Karpas-422 (cell line): Measurements from ENCODE around the gene WASL. TPM values are rescaled to one million over a fixed set of nuclear protein-coding genes. Genes with fewer than 3 reads are reported as not detected.
A peak's percentile ranks its signal among the peaks of the same experiment; 100 is the strongest.

Experiments
- DNase-seq: peaks from one replicate; pipeline ENCODE4 v3.0.0-alpha.2; 2015
- H2AFZ ChIP-seq: fragments of 200-600 bp; sonication (generic); 2 replicates; pipeline ENCODE4 v1.6.1; 2014; ENCODE audit warnings: antibody characterized with exemption, low read length, mixed read lengths
- H3K27ac ChIP-seq: fragments of 200-600 bp; sonication (generic); 2 replicates; pipeline ENCODE4 v1.5.1; 2014; ENCODE audit warnings: mild to moderate bottlenecking, low read length, moderate library complexity
- H3K27me3 ChIP-seq: fragments of 200-600 bp; sonication (generic); 2 replicates; pipeline ENCODE4 v1.6.1; 2014; ENCODE audit warnings: low read length, mixed read lengths
- H3K36me3 ChIP-seq: fragments of 200-600 bp; sonication (generic); 2 replicates; pipeline ENCODE4 v1.6.1; 2014; ENCODE audit warnings: low read length, mixed read lengths; ENCODE audit not compliant: insufficient read depth
- H3K4me1 ChIP-seq: fragments of 200-600 bp; sonication (generic); 2 replicates; pipeline ENCODE4 v1.6.1; 2014; ENCODE audit warnings: mild to moderate bottlenecking, low read length, mixed read lengths
- H3K4me2 ChIP-seq: fragments of 200-600 bp; sonication (generic); 2 replicates; pipeline ENCODE4 v1.6.1; 2014; ENCODE audit warnings: low read length, low read depth, mild to moderate bottlenecking; ENCODE audit not compliant: poor library complexity, severe bottlenecking
- H3K4me3 ChIP-seq: fragments of 200-600 bp; sonication (generic); 2 replicates; pipeline ENCODE4 v1.5.1; 2014; ENCODE audit warnings: mild to moderate bottlenecking, antibody characterized with exemption, low read length, mixed read lengths
- H3K79me2 ChIP-seq: fragments of 200-600 bp; sonication (generic); 2 replicates; pipeline ENCODE4 v1.6.1; 2014; ENCODE audit warnings: mild to moderate bottlenecking, low read length, mixed read lengths
- H3K9ac ChIP-seq: fragments of 200-600 bp; sonication (generic); 2 replicates; pipeline ENCODE4 v1.6.0; 2014; ENCODE audit warnings: low read length
- H3K9me2 ChIP-seq: fragments of 200-600 bp; sonication (generic), shearing (Covaris generic); replicated peaks from 2 replicates; pipeline ENCODE4 v1.6.0; 2014; ENCODE audit warnings: mild to moderate bottlenecking, low read length, moderate library complexity; ENCODE audit not compliant: insufficient read depth
- H3K9me3 ChIP-seq: fragments of 300-700, 200-600 bp; sonication (generic); 2 replicates; pipeline ENCODE4 v1.6.1; 2014; ENCODE audit warnings: low read length, mixed read lengths
- H4K20me1 ChIP-seq: fragments of 200-600 bp; sonication (generic); 2 replicates; pipeline ENCODE4 v1.6.1; 2014; ENCODE audit warnings: mild to moderate bottlenecking, antibody characterized with exemption, low read length, low read depth; ENCODE audit not compliant: insufficient read depth
- total RNA-seq: library from RNA; depleted of rRNA; stranded (reverse); fragments of >200 nt; shearing (Covaris generic); gene quantifications from 2 replicates; pipeline ENCODE4 v1.2.3, GENCODE V29; 2014; ENCODE audit warnings: low replicate concordance

WASL gene
- total RNA-seq, 1 experiment from 2014 or later = 12.1 TPM

DNA sequence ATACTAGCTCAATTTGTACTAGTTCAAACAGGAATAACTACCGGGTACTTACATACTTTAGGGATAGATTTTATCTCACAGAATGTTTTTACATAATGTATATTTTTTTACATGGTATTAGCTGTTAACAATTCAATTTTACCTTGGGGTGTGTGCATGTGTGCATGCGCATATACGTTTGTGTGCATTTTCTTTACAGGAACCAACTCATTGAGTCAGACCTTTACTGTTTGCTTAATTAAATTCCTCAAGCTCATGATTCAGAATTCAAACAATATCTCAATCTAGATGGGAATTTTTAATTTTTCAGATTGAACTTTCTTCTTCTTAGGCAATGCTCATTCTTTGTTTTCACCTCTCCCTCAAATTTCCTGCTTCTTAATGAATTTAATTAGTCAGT, 24.7 kb upstream of the WASL start:
- Histone ChIP-seq H3K4me3 (no peak overlapping the region), H3K9ac (no peak overlapping the region), H3K4me2 (no peak overlapping the region), H3K4me1 (peaks cover 8% of the 10 kb centered on the region; the same call in 1 of the 2 replicates), H3K36me3 (no peaks in the 10 kb centered on the region), H3K27me3 (no peaks in the 10 kb centered on the region), H3K9me3 (no peaks in the 10 kb centered on the region), H2AFZ (no peak overlapping the region), H4K20me1 (no peaks in the 10 kb centered on the region), H3K9me2 (no peaks in the 10 kb centered on the region), H3K79me2 (no peaks in the 10 kb centered on the region), H3K27ac (no peak overlapping the region)
- no peak for DNase-seq

DNA sequence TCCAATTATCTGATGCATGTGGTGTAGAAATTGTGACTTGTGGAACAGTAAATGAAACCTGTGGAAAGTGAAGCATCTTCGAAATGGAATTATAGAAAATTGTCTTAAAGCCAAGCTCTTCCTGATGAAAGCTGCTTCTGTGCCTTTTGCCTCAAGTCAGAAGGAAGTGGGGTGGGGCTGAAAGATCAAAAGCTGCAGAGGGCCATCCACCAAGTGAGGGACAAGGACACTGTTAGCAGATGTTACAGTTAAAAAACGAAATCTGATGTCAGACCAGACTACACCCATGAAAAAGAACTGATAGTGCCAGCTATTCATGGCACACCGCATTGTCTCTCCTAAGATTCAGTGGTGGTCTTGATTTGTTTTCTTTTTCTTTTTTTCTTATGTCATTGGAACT, 23.8 kb upstream of the WASL start:
- H3K36me3 ChIP-seq = no peaks in the 10 kb centered on the region
- no peak overlapping the region for H3K4me3 ChIP-seq

DNA sequence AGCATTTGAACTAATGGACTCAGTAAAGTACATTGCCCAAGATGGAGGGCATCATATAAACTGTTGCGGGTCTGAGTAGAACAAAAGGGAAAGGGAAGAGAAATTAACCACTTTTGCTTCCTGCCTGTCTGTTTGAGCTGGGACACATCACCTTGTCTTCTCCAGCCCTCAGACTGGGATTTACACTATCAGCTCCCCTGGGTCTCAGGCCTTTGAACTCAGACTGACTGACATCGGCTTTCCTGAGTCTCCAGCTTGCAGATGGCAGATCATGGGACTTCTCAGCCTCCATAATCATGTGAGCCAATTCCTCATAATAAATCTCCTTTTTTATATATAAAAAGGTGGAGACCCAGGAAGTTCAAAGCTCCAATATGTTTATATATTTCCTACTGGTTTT, 23.0 kb upstream of the WASL start:
- H4K20me1 ChIP-seq = no peaks in the 10 kb centered on the region
- H3K4me2 ChIP-seq = no peak overlapping the region

More for the DNA sequence above, 23.8 kb upstream of the WASL start:
- H3K9ac ChIP-seq = no peak overlapping the region
- no peak overlapping the region for H2AFZ ChIP-seq
- H4K20me1 ChIP-seq = no peaks in the 10 kb centered on the region
- H3K4me1 ChIP-seq = peaks cover 8% of the 10 kb centered on the region; the same call in 1 of the 2 replicates
- no peaks in the 10 kb centered on the region for H3K9me2 ChIP-seq
- no peak overlapping the region for H3K27ac ChIP-seq
- no peaks in the 10 kb centered on the region for H3K9me3 ChIP-seq
- no peaks in the 10 kb centered on the region for H3K27me3 ChIP-seq
- no peak for DNase-seq
- H3K79me2 ChIP-seq = no peaks in the 10 kb centered on the region
- H3K4me2 ChIP-seq = no peak overlapping the region

DNA sequence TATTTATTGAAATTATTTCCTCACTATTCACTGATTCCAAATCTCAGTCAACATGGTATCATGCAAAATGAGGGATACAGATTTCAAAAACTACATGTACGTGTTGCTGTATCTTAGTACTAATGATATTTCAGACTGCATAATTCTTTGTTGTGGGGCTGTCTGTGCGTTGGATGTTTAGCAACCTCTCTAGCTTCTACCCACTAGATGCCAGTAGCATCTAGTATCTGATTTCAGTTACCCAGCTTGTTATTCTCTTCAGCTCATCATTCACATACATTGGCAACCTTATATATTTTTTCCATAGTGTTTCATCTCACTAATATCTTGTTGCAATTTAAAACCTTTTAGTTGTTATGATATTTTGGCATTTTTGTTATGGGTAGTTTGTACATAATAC, 22.5 kb upstream of the WASL start:
- peaks cover 8% of the 10 kb centered on the region; the same call in 1 of the 2 replicates for H3K4me1 ChIP-seq
- no peaks in the 10 kb centered on the region for H3K79me2 ChIP-seq
- H3K36me3 ChIP-seq = no peaks in the 10 kb centered on the region
- no peak overlapping the region for H3K4me3 ChIP-seq
- H3K27ac ChIP-seq = no peak overlapping the region
- H4K20me1 ChIP-seq = no peaks in the 10 kb centered on the region
- no peak overlapping the region for H3K9ac ChIP-seq
- H3K9me3 ChIP-seq = no peaks in the 10 kb centered on the region
- H3K27me3 ChIP-seq = no peaks in the 10 kb centered on the region
- H3K9me2 ChIP-seq = no peaks in the 10 kb centered on the region
- no peak for DNase-seq
- H2AFZ ChIP-seq = peak overlapping the region; percentile 24
- no peak overlapping the region for H3K4me2 ChIP-seq

More for the DNA sequence above, 23.0 kb upstream of the WASL start:
- Histone ChIP-seq H3K9me3 (no peaks in the 10 kb centered on the region), H3K4me1 (peaks cover 8% of the 10 kb centered on the region; the same call in 1 of the 2 replicates), H3K9ac (no peak overlapping the region), H3K36me3 (no peaks in the 10 kb centered on the region), H3K79me2 (no peaks in the 10 kb centered on the region), H3K4me3 (no peak overlapping the region), H2AFZ (no peak overlapping the region), H3K27ac (no peak overlapping the region), H3K27me3 (no peaks in the 10 kb centered on the region), H3K9me2 (no peaks in the 10 kb centered on the region)
- DNase-seq = no peak

DNA sequence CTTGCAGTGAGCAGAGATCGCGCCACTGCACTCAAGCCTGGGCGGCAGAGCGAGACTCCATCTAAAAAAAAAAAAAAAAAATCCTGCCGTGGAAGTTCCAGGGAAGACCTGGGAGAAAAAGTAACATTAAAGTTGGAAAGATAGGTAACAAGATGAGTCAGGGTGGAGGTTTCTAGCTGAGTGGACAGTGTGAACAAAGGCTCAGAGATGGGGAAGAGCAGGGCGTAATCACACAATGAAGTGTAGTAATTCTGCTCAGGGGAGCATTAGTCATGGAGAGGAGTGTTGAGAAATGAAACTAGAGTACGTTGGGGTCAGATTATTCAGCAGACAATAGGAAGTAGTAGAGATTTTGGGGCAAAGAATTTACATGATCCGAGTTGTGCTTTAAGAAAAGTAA, 21.6 kb upstream of the WASL start:
- Histone ChIP-seq H3K4me3 (peak overlapping the region; percentile 39), H3K27me3 (no peaks in the 10 kb centered on the region), H2AFZ (peak overlapping the region; percentile 24), H4K20me1 (no peaks in the 10 kb centered on the region), H3K36me3 (no peaks in the 10 kb centered on the region), H3K27ac (no peak overlapping the region), H3K4me2 (peak overlapping the region; percentile 57), H3K4me1 (peaks cover 8% of the 10 kb centered on the region; the same call in 1 of the 2 replicates), H3K9me2 (no peaks in the 10 kb centered on the region), H3K79me2 (no peaks in the 10 kb centered on the region), H3K9ac (peak overlapping the region; percentile 44; the same call in 1 of the 2 replicates), H3K9me3 (no peaks in the 10 kb centered on the region)
- peak; percentile 56 for DNase-seq

DNA sequence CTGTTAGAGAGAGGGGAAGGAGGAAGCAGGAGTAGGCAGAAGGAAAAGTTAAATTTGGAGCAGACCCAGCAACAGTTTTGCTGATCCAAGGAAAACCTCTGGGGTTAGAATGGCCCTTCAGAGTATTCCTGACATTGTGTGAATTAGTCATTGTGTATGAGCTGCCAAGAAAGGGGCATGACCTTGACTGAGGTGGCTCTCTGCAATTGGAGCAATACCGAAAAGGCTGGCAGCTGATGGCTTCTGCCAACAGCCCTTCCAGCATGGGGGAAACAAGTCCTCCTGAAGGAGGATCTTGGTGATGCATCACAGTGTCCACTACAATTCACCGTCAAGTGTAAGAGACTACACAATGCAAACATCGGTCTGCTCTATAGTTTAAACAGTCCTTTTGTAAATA, 20.6 kb upstream of the WASL start:
- DNase-seq = no peak
- Histone ChIP-seq H3K27me3 (no peaks in the 10 kb centered on the region), H4K20me1 (no peaks in the 10 kb centered on the region), H3K4me1 (peaks cover 8% of the 10 kb centered on the region; the same call in 1 of the 2 replicates), H3K4me3 (no peak overlapping the region), H3K36me3 (no peaks in the 10 kb centered on the region), H3K79me2 (no peaks in the 10 kb centered on the region), H3K4me2 (no peak overlapping the region), H3K9me2 (no peaks in the 10 kb centered on the region), H2AFZ (no peak overlapping the region), H3K9me3 (no peaks in the 10 kb centered on the region), H3K9ac (no peak overlapping the region), H3K27ac (no peak overlapping the region)

DNA sequence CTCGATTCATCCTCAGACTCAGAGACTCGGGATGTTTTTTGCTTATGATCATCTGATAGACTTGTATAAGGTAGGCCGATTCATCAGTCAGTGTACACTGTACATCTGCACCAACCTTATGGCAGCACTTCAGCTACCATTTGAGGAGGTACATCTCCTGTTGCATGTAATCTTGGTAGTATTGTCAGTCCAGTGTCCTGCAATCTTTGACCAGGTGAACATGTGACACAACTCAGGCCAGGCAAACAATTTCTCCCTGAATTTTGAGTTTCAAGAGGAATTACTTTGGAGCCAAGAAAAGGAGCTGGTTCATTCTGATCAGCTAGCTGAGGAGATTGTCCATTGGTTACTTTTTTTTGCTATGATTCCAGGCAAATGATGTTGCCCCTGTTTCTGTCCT, 19.7 kb upstream of the WASL start:
- Histone ChIP-seq H4K20me1 (no peaks in the 10 kb centered on the region), H3K9me2 (no peaks in the 10 kb centered on the region), H3K4me3 (no peak overlapping the region), H3K9me3 (no peaks in the 10 kb centered on the region), H3K4me2 (no peak overlapping the region), H3K27me3 (no peaks in the 10 kb centered on the region), H3K79me2 (no peaks in the 10 kb centered on the region), H3K9ac (no peak overlapping the region), H3K4me1 (peaks cover 8% of the 10 kb centered on the region; the same call in 1 of the 2 replicates), H2AFZ (no peak overlapping the region), H3K27ac (no peak overlapping the region), H3K36me3 (no peaks in the 10 kb centered on the region)
- DNase-seq = no peak

DNA sequence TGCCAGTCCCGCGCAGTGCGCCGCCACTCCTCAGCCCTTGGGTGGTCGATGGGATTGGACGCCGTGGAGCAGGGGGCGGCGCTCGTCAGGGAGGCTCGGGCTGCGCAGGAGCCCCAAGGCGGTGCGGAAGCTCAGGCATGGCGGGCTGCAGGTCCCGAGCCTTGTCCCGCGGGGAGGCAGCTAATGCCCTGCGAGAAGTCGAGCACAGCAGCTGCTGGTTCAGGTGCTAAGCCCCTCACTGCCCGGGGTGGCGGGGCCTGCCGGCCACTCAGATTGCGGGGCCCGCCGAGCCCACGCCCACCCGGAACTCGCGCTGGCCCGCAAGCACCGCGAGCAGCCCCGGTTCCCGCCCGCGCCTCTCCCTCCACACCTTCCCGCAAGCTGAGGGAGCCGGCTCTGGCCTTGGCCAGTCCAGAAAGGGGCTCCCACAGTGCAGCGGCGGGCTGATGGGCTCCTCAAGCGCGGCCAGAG, 14.4 kb upstream of the WASL start:
- Histone ChIP-seq H3K9me3 (no peaks in the 10 kb centered on the region), H3K9ac (no peak overlapping the region), H3K79me2 (no peaks in the 10 kb centered on the region), H2AFZ (no peak overlapping the region), H3K4me3 (no peak overlapping the region), H3K4me1 (no peaks in the 10 kb centered on the region), H3K27ac (no peak overlapping the region), H3K36me3 (no peaks in the 10 kb centered on the region), H3K4me2 (no peak overlapping the region), H3K27me3 (no peaks in the 10 kb centered on the region; the same call in 1 of the 2 replicates), H3K9me2 (no peaks in the 10 kb centered on the region), H4K20me1 (no peaks in the 10 kb centered on the region)
- DNase-seq = no peak
